Liver (tissue), 9 donors: ENCODE measurements around the gene ITPK1. TPM values are rescaled to one million over a fixed set of nuclear protein-coding genes. Genes with fewer than 3 reads are reported as not detected.

Experiments used
- DNase-seq: peaks from one replicate; pipeline ENCODE4 v3.0.0-alpha.2; 2017; ENCODE audit warnings: low spot score
- H3K27ac ChIP-seq, 2 donors: one replicate each; pipeline ENCODE4 v1.7.0; 2013; ENCODE audit warnings: inconsistent platforms in 2 of 2, low read length in 2 of 2, control low read depth in 1 of 2, low read depth in 1 of 2, mild to moderate bottlenecking in 1 of 2
- H3K27me3 ChIP-seq, 4 donors: one replicate each; pipeline versions ENCODE4 v1.6.1 to v1.7.0; 2013; ENCODE audit warnings: low read length in 3 of 4, inconsistent platforms in 1 of 4, mild to moderate bottlenecking in 1 of 4, moderate library complexity in 1 of 4; ENCODE audit not compliant: control insufficient read depth in 4 of 4, insufficient read depth in 4 of 4
- H3K36me3 ChIP-seq, 4 donors: one replicate each; pipeline versions ENCODE4 v1.6.1 to v1.7.0; 2013; ENCODE audit warnings: low read length in 3 of 4, mild to moderate bottlenecking in 3 of 4, low read depth in 1 of 4, moderate library complexity in 1 of 4; ENCODE audit not compliant: control insufficient read depth in 4 of 4, insufficient read depth in 3 of 4
- H3K4me1 ChIP-seq, 4 donors: one replicate each; pipeline versions ENCODE4 v1.6.1 to v1.7.0; 2013; ENCODE audit warnings: low read length in 3 of 4, mild to moderate bottlenecking in 3 of 4, moderate library complexity in 1 of 4; ENCODE audit not compliant: control insufficient read depth in 4 of 4, insufficient read depth in 4 of 4
- H3K4me3 ChIP-seq, 3 donors: one replicate each; pipeline versions ENCODE4 v1.6.1 to v1.7.0; 2013; ENCODE audit warnings: low read length in 3 of 3, control low read depth in 1 of 3, low read depth in 1 of 3, mild to moderate bottlenecking in 1 of 3
- H3K9ac ChIP-seq, 2 donors: one replicate each; pipeline ENCODE4 v1.7.0; 2013; ENCODE audit warnings: low read length in 2 of 2, mild to moderate bottlenecking in 2 of 2, moderate library complexity in 2 of 2, control low read depth in 1 of 2, low read depth in 1 of 2
- H3K9me3 ChIP-seq, 4 donors: one replicate each; pipeline versions ENCODE4 v1.6.1 to v1.7.0; 2013; ENCODE audit warnings: low read length in 3 of 4; ENCODE audit not compliant: control insufficient read depth in 4 of 4
- FOXA1 ChIP-seq: IDR thresholded peaks from 2 replicates; pipeline ENCODE4 v1.6.1; 2016; ENCODE audit warnings: antibody characterized with exemption
- FOXA2 ChIP-seq: IDR thresholded peaks from 2 replicates; pipeline ENCODE4 v1.6.1; 2016; ENCODE audit warnings: antibody characterized with exemption
- GABPA ChIP-seq, 2 donors: IDR thresholded peaks in 1 of 2; conservative IDR thresholded peaks in 1 of 2; 2 replicates each; pipeline ENCODE4 v1.6.1; 2016; ENCODE audit warnings: antibody characterized with exemption in 2 of 2, mild to moderate bottlenecking in 1 of 2, moderate library complexity in 1 of 2
- HNF4A ChIP-seq, 2 donors: conservative IDR thresholded peaks; 2 replicates each; pipeline ENCODE4 v1.6.1; 2016; ENCODE audit warnings: antibody characterized with exemption in 2 of 2, mild to moderate bottlenecking in 2 of 2
- NR2F2 ChIP-seq: IDR thresholded peaks from 2 replicates; pipeline ENCODE4 v1.6.1; 2016; ENCODE audit warnings: antibody characterized with exemption
- RAD21 ChIP-seq, 2 donors: IDR thresholded peaks; 2 replicates each; pipeline ENCODE4 v1.6.1; 2016; ENCODE audit warnings: antibody characterized with exemption in 2 of 2, mild to moderate bottlenecking in 2 of 2
- RXRA ChIP-seq, 2 donors: IDR thresholded peaks; 2 replicates each; pipeline ENCODE4 v1.6.1; 2017 to 2018; ENCODE audit warnings: antibody characterized with exemption in 2 of 2, mild to moderate bottlenecking in 1 of 2
- SP1 ChIP-seq: IDR thresholded peaks from 2 replicates; pipeline ENCODE4 v1.6.1; 2018; ENCODE audit warnings: antibody characterized with exemption, mild to moderate bottlenecking
- YY1 ChIP-seq: IDR thresholded peaks from 2 replicates; pipeline ENCODE4 v1.6.1; 2016; ENCODE audit warnings: antibody characterized with exemption, mild to moderate bottlenecking
- WGBS: extraction: QIAGEN DNeasy Blood & Tissue Kit; methylation state at CpG from one replicate; pipeline ENCODE4 v1.1.7; 2013; 5-methylcytosine and 5-hydroxymethylcytosine counted together
- polyA plus RNA-seq, 2 donors: library from polyadenylated mRNA; stranded (reverse) in 1 of 2; unstranded in 1 of 2; fragments of 200-250 nt in 1 of 2; fragments of >200 nt in 1 of 2; fragmentation: Nextera tagmentation in 1 of 2; extraction: Ambion mirVana in 1 of 2; gene quantifications; one replicate each; pipeline versions ENCODE4 v1.2.1 to v1.2.3, GENCODE V29; 2013 to 2015
- total RNA-seq, 2 donors: library from RNA; depleted of rRNA; stranded (reverse); fragments of >200 nt; gene quantifications; one replicate each; pipeline ENCODE4 v1.2.3, GENCODE V29; 2014
- TF ChIP-seq, protein P1 (sequence below): IDR thresholded peaks from 2 replicates; pipeline ENCODE4 v1.6.1; 2016; ENCODE audit warnings: antibody characterized with exemption
- TF ChIP-seq, protein P2 (sequence below): IDR thresholded peaks from 2 replicates; pipeline ENCODE4 v1.6.1; 2016; ENCODE audit warnings: antibody characterized with exemption
- TF ChIP-seq, protein P3 (sequence below): IDR thresholded peaks from 2 replicates; pipeline ENCODE4 v1.6.1; 2016; ENCODE audit warnings: antibody characterized with exemption, mild to moderate bottlenecking
- TF ChIP-seq, protein P4 (sequence below): IDR thresholded peaks from 2 replicates; pipeline ENCODE4 v1.6.1; 2016; ENCODE audit warnings: antibody characterized with exemption
- donor health status: healthy.
- donor health status: healthy.
- donor health status: healthy.
- donor health status: healthy.
- donor health status: healthy.

ITPK1 gene
- total and polyA plus RNA-seq, 4 donors, result 9.0 to 41.2 (median 20.4) TPM

DNA sequence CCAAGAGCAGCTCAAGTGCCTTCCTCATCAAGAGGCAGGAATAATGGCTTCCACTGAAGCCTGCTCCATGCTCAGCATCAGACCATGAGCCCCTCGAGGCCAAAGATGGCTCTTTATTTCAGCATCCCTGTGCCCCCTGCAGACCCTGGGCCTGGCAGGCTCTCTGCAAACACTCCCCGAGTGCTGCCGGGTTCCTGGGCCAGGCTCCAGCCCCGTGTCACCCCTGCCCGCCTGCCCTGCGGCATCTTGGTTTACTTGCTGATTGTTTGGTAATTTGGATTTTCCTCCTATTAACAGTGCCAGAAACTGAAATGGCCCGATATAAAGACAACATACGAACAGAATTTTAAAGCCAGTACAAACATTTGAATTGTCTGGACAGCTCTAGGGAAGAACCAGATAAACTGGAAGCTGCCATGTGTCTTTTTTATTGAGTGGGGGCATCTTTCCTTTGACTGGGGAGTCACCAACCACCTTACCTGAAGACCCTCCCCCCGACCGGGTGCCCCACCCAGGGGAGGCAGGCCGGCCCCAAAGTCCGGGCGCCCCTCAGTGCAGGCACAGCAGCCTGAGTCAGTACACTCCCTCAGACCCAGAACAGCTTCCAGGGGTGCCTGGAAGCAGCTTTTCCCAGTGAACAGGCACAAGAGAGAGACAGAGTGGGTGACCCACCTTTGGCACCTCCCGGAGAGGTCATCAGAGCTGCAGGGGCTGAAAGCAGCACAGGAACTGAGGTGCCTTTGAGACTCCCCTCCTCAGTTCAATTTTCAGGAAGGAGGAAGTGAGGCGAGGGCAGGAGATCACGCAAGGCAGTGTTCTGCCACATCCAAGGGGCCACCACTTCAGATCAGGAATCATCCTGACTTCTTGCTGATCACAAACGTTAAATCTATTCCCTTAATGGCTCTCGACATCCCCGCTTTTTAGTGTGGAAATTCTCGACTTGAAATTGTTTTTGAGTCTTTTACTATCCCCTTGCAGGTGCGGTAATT is 30.6 kb downstream of the ITPK1 start:
- peaks cover 8 to 29% (median 17%) of the 10 kb centered on the region in 4 donors for H3K4me1 ChIP-seq
- no peaks in the 10 kb centered on the region for H3K36me3 ChIP-seq
- TF ChIP-seq RAD21 (IDR thresholded peaks at IDR 0.05) (no peak), FOXA1 (no peak), RXRA (IDR thresholded peaks at IDR 0.05) (no peak), NR2F2 (no peak), GABPA (IDR thresholded peaks at IDR 0.05 in 1 of 2, conservative IDR thresholded peaks at IDR 0.05 in 1 of 2) (no peak), FOXA2 (no peak), YY1 (no peak)
- TF ChIP-seq, protein P1, sequence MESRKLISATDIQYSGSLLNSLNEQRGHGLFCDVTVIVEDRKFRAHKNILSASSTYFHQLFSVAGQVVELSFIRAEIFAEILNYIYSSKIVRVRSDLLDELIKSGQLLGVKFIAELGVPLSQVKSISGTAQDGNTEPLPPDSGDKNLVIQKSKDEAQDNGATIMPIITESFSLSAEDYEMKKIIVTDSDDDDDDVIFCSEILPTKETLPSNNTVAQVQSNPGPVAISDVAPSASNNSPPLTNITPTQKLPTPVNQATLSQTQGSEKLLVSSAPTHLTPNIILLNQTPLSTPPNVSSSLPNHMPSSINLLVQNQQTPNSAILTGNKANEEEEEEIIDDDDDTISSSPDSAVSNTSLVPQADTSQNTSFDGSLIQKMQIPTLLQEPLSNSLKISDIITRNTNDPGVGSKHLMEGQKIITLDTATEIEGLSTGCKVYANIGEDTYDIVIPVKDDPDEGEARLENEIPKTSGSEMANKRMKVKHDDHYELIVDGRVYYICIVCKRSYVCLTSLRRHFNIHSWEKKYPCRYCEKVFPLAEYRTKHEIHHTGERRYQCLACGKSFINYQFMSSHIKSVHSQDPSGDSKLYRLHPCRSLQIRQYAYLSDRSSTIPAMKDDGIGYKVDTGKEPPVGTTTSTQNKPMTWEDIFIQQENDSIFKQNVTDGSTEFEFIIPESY, result no peak
- TF ChIP-seq, protein P2, sequence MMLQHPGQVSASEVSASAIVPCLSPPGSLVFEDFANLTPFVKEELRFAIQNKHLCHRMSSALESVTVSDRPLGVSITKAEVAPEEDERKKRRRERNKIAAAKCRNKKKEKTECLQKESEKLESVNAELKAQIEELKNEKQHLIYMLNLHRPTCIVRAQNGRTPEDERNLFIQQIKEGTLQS, result no peak
- TF ChIP-seq, protein P3, sequence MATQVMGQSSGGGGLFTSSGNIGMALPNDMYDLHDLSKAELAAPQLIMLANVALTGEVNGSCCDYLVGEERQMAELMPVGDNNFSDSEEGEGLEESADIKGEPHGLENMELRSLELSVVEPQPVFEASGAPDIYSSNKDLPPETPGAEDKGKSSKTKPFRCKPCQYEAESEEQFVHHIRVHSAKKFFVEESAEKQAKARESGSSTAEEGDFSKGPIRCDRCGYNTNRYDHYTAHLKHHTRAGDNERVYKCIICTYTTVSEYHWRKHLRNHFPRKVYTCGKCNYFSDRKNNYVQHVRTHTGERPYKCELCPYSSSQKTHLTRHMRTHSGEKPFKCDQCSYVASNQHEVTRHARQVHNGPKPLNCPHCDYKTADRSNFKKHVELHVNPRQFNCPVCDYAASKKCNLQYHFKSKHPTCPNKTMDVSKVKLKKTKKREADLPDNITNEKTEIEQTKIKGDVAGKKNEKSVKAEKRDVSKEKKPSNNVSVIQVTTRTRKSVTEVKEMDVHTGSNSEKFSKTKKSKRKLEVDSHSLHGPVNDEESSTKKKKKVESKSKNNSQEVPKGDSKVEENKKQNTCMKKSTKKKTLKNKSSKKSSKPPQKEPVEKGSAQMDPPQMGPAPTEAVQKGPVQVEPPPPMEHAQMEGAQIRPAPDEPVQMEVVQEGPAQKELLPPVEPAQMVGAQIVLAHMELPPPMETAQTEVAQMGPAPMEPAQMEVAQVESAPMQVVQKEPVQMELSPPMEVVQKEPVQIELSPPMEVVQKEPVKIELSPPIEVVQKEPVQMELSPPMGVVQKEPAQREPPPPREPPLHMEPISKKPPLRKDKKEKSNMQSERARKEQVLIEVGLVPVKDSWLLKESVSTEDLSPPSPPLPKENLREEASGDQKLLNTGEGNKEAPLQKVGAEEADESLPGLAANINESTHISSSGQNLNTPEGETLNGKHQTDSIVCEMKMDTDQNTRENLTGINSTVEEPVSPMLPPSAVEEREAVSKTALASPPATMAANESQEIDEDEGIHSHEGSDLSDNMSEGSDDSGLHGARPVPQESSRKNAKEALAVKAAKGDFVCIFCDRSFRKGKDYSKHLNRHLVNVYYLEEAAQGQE, result no peak
- H3K27ac ChIP-seq, result no peak overlapping the region
- no peaks in the 10 kb centered on the region for H3K9me3 ChIP-seq
- no peaks in the 10 kb centered on the region for H3K27me3 ChIP-seq
- WGBS, result 73% methylated on average over 21 of the region's 21 CpGs
- DNase-seq, result no peak
- no peak overlapping the region for H3K4me3 ChIP-seq
- no peak overlapping the region for H3K9ac ChIP-seq

DNA sequence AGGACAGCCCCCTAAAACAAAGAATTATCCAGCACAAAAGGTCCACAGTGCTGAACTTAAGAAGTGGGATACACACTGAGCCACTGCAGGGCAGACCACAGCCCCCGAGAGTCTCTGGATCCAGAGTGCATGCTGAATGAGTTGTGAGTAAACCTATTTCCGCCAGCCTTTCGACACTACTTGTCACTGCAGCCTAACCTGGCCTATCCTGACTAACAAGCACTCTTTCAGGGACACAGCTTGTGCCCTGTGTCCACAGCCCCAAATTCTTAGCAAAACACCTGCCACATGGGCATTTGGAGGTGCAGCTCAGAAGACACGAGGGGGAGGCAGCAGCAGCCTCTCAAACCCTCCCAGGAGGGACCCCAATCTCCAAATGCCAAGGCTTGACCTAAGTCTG is 31.3 kb downstream of the ITPK1 start:
- no peak overlapping the region for H3K27ac ChIP-seq
- TF ChIP-seq FOXA2 (no peak), SP1 (no peak), FOXA1 (no peak), HNF4A (conservative IDR thresholded peaks at IDR 0.05) (no peak), YY1 (no peak), RAD21 (IDR thresholded peaks at IDR 0.05) (no peak), GABPA (IDR thresholded peaks at IDR 0.05 in 1 of 2, conservative IDR thresholded peaks at IDR 0.05 in 1 of 2) (no peak)
- TF ChIP-seq, protein P4, sequence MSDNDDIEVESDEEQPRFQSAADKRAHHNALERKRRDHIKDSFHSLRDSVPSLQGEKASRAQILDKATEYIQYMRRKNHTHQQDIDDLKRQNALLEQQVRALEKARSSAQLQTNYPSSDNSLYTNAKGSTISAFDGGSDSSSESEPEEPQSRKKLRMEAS, result no peak
- TF ChIP-seq, protein P2, result no peak
- no peak for DNase-seq
- no peak overlapping the region for H3K4me3 ChIP-seq
- no peaks in the 10 kb centered on the region for H3K27me3 ChIP-seq
- WGBS, result 98% methylated on average over 4 of the region's 4 CpGs
- H3K36me3 ChIP-seq, result no peaks in the 10 kb centered on the region
- H3K4me1 ChIP-seq, result peaks cover 8 to 29% (median 17%) of the 10 kb centered on the region in 4 donors
- H3K9me3 ChIP-seq, result no peaks in the 10 kb centered on the region
- H3K9ac ChIP-seq, result no peak overlapping the region
